ENCODE measurements around the gene DBNDD1.
A peak's percentile ranks its signal among the peaks of the same experiment; 100 is the strongest.

DBNDD1 gene

DNA sequence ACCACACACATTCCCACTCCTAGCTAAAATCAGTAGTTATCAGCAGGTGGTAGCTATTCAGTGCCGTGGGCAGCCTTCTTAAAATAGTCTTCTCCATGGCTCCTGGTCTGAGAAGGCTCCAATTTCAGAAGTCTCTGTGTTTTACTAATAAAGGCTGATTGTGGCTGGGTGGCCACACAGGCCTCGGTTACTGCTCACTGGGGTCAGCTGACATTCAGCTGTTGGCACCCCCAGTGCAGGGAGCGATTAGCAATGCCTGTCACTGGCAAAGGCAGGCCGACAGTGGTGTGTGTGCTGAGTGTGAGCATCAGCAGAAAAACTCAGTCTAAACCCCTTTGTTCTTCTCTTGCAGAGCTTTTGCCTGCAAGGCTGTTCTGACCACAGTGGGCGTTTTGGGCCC is 16.6 kb upstream of the DBNDD1 start:
- no peak for DNase-seq (ENCODE audit: low read depth)

DNA sequence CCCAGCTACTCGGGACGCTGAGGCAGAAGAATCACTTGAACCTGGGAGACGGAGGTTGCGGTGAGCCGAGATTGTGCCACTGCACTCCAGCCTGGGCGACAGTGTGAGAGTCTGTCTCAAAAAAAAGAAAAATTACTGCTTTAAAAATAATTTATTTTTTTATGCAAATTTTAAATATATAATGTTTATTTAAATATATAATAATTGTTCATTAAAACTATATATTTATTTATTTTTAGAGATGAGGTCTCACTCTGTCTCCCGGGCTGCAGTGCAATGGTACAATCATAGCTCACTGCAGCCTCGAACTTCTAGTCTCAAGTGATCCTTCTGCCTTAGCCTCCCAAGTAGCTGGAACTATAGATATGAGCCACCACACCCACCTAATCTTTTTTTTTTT is 15.2 kb upstream of the DBNDD1 start:
- DNase-seq (ENCODE audit: low read depth): no peak

DNA sequence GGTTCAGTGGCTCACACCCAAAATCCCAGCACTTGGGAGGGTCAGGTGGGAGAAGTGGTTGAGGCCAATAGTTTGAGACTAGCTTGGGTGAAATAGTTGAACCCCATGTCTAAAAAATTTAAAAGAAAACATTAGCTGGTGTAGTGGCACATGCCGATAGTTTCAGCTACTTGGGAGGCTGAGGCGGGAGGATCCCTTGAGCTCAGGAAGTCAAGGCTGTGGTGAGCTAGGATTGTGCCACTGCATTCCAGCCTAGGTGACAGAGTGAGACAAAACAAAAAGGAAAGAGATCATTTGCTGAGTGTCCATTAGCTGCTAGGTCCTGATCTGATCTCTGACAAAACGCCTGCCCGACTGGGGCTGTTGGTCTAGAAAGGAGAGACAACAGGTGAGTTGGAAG is 14.1 kb upstream of the DBNDD1 start:
- no peak for DNase-seq (ENCODE audit: low read depth)

DNA sequence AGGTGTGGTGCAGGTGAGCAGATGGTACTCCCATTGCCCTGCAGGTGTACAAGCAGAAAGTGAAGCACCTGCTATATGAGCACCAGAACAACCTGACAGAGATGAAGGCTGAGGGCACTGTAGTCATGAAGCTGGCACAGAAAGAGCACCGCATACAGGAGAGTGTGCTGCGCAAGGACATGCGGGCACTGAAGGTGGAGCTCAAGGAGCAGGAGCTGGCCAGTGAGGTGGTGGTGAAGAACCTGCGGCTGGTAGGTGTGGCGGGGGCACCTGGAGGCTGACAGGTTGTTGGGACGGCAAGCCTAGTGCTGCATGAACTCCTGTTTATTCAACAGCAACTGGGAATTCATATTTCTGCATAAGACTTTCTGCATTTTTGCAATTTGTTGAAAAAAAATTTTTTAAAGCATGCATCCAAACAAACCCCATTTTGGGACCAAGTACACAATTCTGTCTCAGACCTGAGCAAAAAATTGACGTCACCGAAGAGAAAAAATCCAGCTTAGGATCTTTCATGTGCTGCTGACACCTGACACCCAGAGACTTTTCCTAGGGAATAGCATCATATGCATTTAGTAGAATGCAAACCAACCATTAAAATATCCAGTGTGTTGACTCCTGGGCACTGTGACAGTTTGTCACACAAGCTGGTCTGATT is 13.5 kb upstream of the DBNDD1 start:
- DNase-seq (ENCODE audit: low read depth): no peak

DNA sequence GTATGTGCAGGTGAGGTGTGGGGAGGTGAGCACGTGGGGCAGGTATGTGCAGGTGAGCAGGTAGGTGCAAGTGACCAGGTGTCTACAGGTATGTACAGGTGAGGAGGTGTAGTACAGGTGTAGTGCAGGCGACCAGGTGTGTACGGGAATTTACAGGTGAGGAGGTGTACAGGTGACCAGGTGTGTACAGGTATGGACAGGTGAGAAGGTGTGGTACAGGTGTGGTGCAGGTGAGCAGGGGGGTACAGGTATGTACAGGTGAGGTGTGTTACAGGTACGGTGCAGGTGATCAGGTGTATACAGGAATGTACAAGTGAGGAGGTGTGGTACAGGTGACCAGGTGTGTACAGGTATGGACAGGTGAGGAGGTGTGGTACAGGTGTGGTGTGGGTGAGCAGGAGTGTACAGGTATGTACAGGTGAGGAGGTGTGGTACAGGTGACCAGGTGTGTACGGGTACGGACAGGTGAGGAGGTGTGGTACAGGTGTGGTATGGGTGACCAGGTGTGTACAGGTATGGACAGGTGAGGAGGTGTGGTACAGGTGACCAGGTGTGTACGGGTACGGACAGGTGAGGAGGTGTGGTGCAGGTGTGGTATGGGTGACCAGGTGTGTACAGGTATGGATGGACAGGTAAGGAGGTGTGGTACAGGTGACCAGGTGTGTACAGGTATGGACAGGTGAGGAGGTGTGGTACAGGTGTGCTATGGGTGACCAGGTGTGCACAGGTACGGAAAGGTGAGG is 12.8 kb upstream of the DBNDD1 start:
- no peak for DNase-seq (ENCODE audit: low read depth)

DNA sequence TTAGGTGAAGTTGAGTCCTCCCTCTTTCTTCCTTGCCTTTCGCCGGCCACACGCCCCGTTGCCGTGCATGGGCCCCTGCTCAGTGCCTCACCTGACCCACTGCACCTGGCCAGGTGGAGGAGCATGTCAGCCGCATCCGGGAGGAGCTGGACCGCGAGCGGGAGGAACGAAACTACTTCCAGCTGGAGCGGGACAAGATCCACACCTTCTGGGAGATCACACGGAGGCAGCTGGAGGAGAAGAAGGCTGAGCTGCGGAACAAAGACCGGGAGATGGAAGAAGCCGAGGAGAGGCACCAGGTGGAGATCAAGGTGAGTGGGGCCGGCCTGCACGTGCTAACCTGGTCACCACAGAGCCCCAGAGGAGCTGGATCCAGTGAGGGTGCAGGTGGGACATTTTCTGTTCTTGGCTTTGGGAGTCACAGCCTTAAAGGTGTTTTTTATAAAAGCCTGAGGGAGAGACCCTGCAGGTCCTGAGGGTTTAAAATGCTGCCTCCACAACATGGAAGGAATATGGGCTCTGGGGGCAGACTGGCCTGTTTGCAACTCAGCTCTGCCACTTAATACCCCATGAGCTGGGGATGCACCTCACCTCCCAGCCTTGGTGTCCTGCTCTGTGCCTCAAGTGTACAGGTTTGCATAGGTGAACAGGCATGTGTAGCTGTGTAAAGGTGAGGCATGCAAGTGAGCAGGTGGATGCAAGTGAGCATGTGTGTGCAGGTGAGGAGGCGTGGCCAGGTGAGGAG is 12.1 kb upstream of the DBNDD1 start:
- DNase-seq (ENCODE audit: low read depth): no peak

DNA sequence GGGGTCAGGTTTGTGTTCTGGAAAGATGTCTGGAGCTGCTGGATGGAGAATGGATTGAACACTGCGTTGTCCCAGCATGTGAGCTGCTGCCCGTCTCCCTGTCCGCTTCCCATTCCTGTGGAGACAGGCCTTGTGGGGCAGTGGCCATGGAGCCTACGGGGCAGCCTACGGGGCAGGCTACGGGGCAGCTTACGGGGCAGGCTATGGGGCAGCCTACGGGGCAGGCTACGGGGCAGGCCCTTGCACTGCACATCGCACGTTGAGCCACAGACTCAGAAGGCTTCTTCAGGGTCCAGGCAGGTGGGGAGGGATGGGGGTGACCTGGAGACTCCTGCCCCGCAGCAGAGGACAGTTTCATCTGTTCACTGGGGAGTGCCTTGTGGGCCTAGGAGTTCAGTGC is 9.7 kb upstream of the DBNDD1 start:
- DNase-seq (ENCODE audit: low read depth): no peak

DNA sequence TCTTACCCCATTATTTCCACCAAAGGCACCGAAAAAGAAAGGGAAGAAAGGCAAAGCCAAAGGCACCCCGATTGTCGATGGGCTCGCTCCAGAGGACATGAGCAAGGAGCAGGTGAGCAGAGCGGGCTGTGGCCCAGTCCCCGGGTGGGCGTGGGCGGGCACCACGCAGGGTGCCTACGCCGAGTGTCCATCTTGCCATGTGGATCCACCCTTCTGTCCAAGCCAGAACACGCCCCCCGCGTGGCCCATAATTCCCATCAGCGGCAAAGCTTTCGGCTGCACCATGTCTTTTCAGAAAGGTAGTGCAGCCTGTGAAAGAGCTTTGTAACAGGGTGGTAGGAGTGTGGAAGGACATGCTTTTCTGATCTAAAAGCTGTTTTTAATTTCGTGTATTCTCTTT is 8.4 kb upstream of the DBNDD1 start:
- no peak for DNase-seq (ENCODE audit: low read depth)

DNA sequence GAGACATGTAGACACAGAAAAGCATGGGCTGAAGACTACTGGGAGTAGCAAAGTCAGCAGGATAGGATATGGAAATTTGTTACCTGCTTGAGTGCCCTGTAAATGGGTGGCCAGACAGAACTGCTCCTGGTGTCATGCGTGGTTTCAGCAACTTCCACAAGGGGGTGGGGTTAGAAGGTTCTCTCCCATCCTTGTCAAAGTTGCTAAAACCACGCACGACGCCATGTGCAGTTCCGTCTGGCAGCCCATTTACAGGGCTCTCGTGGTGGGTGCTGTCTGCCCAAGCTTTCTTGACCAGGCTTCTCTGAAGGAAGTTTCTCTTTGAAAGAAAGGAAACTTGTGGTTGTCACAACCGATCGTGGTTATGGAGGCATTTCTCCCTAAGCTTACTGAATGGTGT is 6.9 kb upstream of the DBNDD1 start:
- DNase-seq (ENCODE audit: low read depth): no peak

DNA sequence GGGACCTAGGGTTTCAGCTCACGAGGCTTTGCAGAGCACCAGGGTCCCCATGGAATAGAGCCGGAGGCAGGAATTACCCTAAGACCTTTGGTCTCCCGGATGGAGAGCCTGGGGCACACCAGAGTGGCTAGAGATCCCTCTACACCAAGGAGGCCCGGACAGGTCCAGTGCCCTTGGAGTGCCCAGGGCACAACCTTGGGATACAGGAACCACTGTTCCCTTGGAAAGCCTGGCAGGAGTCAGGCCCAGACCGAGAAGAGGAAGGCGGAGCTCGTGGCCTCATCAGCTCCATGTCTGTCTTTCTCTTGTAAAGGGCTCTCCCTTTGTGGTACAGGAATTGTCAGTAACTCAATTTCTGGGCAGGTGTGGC is 3.8 kb upstream of the DBNDD1 start:
- no peak for DNase-seq (ENCODE audit: low read depth)

DNA sequence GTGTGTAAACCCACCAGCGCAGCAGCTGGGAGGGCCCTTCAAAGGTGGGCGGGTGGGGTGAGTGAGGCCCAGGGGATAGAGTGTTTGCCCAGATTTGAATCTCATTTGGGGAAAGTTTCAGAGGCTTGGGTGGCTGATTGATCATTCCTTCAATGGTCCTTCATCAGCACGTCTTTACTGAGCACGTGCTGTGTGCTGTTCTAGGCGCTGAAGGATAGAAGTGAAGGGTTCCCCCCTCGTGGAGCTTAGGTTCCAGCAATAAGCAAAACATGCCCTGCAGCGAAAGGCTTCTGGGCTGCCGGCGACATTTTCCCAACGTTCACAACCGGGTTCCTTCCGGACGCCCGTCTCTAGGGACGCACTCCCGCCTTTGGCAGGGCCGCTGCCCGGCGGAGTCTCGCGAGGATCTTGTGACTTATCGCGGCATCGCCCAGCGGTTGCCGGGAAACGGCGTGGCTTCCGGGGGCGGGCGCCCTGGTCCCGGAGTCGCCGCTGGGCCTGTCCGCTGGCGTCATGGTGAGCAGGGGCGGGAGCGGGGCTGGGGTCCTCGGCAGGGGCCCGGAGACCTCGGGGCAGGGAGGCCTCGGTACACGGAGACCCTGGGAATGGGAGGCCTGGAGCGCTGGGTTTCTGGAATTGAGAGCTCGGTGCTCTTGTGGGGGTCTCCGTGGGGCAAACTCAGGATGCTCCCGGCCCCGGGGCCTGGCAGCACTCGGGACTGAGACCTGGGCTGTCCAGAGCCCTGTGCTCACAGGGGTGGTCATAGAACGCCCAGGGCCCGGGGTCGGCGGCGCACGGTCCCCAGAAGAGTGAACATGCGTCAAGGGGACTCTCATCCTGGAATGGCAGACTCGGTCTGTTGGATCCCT is 3.2 kb upstream of the DBNDD1 start:
- peak; percentile 66 for DNase-seq (ENCODE audit: low read depth)

DNA sequence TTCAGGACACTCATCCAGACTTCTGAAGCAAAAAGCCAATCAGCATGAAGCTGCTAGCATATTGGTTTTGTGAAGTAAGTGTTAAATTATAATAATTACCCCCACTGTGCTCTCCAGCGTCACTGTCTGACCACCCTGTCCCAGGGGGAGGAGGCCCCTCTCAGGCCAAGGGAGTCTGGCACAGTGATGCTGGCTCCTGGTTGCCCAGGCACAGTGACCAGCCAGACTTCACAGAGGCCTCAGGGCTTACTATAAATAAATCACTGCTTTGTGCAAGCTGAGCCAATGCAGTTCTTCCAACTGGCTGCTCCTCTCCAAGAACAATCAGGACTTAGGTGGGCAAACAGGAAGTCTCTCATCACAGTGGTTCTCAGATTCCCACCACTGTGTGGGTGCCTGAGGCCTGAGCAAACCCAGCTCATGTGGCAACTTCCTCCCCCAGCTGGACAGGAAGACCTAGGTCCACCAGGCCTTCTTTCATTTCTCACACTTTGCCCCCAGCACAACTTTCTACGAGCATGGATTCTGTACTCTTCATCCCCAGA is 1.7 kb upstream of the DBNDD1 start:
- DNase-seq (ENCODE audit: low read depth): no peak

DNA sequence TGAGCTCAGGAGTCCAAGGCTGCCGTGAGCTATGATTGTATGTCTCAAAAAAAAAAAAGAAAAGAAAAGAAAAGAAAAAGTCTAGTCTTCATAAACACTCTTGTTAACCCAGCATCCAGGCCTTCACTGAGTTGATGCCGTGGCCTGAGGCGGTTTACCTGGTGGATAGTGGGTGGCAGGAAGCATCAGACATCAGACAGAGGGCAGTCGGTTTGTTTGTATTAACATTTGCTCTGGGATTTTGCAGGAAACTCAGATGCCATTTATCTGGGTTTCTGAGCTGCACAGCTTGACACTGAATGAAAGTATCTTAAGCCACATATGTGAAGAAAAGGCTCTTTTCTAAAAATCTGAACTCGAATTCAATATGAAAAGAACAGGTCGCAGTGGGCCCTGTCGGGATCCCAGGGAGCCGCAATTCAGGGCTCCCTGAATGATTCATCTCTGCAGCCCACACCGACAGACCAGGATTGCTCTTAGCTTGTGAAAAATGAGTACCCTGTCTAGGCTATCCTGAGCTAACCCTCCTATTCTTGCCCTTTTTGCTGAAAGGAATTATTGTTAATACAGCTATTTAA is 1.1 kb upstream of the DBNDD1 start:
- DNase-seq (ENCODE audit: low read depth): no peak

DNA sequence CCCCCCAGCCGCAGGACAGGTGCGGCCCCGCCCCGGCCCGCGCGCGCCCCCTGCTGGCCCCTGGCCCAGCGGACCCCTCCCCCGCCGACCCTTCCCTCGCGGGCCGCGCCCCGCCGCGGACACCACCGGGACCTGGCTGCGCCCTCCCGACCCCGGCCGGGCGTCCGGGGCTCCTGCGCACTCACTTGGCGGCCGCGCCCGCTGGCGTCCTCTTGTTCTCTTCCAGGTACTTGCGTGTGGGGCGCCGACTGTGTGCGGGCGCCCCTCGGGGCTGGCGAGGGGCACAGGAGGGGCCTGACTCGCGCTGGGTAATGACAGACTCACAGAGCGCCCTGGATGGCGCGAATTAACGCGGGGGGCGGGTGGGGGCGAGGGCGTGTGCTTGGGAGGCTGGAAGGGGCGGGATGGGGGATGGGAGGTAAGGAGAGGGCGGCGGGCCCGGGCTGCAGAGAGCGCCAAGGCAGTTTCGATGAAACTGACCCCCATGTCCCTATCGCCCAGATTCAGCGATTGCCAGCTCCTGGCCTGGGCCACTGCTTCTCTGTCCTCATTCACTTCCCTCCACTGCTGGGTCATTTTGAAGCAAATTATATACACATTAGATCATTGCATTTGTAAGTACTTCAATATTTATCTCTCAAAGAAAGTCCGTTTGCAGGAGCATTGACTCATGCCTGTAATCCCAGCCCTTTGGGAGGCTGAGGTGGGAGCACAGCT is 445 bp upstream of the DBNDD1 start:
- DNase-seq (ENCODE audit: low read depth): peak; percentile 44

DNA sequence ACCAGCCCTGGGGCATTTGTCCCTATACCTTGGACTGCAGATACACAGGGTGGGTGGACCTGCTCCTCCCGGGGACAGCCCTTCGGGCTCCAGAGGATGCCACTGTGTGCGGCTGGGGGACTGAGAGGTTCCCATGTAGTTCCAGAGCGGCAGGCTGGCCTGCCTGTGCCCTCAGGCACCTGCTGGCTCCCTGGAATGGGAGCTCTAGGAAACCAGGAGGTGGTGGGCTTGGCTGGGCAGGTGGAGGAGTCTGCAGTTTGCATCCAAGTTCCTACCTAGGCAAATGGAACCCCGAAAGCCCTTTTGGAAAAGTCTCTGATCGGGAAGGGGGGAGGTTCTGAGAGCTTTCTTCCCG is 982 bp downstream of the DBNDD1 start:
- DNase-seq (ENCODE audit: low read depth): no peak

DNA sequence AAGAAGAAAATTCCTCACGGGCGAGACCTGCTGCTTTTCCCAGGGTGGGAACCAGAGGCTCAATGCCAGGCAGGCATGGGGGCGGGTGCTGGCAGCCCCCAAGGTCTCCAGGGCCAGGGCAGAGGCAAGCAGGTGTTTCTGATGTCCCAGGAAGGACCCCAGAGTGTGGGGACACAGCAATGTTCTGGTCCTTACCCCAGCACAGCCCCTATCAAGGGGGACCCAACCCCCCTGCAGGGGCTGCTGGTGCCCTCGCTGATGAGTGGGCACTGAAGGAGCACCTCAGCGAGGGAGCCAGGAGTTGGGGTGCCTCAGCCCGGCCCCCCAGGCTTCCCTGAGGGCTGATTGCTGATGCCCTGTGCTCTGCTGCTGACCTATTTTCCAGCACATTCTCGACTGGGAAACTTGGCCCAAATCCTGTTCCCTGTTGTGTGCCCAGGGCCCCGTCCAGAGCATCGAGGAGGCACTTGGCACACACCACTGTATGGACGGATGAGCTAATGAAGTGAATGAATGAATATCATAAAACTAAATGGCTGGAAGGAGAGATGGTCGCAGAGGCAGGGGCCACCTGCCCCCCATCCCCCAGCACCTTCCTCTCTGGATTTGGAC is 2.8 kb downstream of the DBNDD1 start:
- DNase-seq (ENCODE audit: low read depth): no peak

DNA sequence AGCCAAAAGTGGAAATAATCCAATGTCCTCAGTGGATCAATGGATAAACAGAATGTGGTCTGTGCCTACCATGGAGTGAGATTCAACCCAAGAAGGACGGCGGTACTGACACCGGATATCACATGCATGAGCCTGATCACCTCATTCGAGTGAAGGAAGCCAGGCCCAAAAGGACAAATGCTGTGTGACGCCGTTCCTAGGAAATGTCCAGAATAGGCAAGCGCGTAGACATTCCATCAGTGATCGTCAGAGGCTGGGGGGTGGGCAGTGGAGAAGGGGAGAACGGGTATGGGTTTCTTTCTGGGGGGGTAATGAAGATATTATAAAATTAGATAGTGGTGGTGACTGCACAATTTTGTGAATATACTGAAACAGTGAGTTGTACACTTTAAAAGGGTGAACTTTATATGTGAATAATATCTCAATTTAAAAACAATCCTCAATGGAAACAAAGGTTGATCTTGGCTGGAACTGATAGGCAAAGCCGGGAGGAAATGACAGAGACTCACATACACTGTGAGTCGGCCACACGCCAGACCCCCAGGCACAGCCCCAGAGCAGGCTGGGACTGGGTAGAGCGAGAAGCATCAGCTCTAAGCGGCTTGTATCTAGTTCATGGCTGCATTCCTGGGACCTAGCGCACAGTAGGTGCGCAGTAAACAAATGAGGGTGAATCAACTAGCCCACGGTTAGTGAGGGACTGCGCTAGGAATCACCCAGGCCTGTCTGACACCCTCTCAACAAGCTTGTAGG is 3.5 kb downstream of the DBNDD1 start:
- DNase-seq (ENCODE audit: low read depth): no peak

DNA sequence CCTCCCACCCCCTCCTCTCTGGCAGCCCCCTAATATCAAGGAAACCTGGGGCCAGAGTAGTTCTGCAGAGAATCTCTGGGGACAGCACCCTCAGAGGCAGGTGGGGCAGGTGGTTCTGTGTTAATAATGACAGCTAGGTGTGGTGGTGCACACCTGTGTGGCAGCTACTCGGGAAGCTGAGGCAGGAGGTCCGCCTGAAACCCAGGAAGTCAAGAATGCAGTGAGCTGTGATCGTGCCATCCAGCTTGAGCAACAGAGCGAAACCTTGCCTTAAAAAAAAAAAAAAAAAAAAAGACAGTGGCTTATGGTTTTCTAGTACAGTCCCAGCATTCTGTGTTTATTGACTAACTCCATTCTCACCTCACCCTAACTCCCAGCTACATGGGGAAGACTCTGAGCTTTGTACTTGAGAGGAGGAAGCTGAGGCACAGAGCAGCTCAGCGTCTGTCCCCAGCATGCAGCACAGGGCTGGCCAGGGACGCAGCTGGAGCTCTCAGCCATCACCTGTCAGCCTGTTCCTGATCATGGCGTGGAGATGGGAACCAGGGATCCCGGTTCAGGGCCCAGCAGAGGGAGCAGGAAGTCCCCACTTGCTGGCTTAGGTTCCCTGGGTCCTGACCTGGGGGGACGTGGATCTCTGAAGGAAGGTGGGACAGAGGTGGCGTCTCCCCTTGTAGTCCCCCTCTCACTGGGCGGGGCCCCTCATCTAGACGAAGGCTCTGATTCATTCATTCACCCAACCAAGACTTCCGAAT is 6.1 kb downstream of the DBNDD1 start:
- no peak for DNase-seq (ENCODE audit: low read depth)

DNA sequence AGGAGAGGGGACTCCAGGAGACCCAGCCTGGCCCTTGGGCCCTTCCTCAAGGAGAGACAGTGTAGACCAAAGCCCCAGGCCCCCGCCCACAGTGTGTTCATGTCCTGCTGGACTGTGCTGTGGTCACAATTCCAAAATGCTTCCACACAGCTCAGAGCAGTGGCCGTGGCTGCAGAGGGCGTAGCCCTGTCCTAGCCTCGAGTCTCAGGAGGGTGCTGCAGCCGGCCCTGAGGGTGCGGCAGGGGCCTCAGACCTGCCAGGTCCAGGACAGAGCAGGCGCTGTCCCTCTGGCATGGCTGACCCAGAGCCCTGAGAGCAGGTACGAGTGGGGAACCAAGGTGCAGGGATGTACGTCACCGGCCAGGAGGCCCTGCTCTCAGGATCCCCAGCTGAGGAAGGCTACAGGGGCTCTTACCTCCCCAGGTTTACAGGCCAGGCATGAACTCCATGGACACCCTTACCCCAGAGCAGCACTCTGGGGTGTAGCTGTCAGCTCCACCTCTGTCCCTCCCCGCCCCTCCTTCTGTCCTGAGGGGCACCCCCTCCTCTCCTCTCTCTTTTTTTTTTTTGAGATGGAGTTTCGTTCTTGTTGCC is 7.3 kb downstream of the DBNDD1 start:
- DNase-seq (ENCODE audit: low read depth): no peak

Data from T follicular helper cell (primary cell).